Measurements from ENCODE around the gene WEE1.

- TF ChIP-seq POLR2AphosphoS5 (IDR thresholded peaks at IDR 0.05; ENCODE audit: low read depth, low read length) = no peak
- TF ChIP-seq POLR2A (IDR thresholded peaks at IDR 0.05; ENCODE audit: low read depth, low read length) = no peak
- no peak for TF ChIP-seq TAF1 (IDR thresholded peaks at IDR 0.05; ENCODE audit: low read depth, low read length)
- TF ChIP-seq POU2F2 (IDR thresholded peaks at IDR 0.05; ENCODE audit: low read depth, low read length) = no peak
Measured at GRCh38 chr11:9625728-9626127, 52.3 kb downstream of the WEE1 start.

Data from GM12891 (cell line).